Fibroblast of the conjunctiva (primary cell): ENCODE results near the gene HAPSTR1.
"Not testable (repeated sequence)": the region's sequence is repeated elsewhere in the genome, so short reads cannot be mapped to it uniquely, and the experiment has no call there.

Source experiments
- DNase-seq: peaks from one replicate; pipeline ENCODE4 v3.0.0-alpha.2; 2010; ENCODE audit warnings: low read depth

HAPSTR1 gene, protein sequence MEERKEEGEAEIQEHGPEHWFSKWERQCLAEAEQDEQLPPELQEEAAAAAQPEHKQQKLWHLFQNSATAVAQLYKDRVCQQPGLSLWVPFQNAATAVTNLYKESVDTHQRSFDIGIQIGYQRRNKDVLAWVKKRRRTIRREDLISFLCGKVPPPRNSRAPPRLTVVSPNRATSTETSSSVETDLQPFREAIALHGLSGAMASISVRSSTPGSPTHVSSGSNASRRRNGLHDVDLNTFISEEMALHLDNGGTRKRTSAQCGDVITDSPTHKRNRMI

DNA sequence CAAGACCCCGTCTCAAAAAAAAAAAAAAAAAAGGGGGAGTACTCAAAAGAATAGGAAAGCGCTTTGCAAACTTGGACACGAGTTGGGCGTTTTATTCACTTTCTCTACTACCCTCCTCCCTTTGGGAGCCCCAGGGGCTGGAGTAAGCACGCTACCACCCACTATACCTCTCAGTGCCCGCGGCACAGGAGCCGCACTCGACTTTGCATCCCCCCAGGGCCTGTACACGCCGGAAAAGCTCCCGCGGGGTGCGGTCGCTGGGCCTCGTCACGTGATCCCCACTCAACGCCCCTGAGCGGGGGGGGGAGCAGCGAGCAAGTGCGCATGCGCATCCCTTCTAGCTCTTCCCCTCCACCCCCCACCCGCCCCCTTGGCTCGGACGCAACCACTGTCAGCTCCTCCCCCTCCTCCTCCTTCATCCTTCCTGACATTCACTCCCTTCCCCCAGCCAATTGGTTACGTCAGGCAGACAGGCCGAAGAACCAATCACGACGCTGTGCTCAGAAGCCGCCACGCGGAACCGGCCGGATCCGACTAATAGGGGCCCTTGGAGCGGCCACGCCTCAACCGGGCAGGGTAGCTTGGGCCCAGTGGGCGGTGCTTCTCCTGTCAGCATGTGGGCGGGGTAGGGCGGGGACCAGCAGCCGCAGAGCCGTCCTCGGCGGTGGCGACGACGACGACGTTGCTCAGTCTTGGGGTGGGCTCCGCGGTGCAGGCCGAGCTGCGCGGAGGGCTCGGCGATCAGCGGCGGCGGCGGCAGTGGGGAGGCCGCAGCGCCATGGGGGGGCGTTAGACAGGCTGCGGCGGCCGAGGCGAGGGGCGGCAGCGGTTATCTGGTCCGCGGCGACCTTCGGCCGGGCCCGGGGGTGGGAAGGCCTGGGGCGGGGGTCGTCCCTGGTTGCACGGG lies at the start of gene HAPSTR1:
Gene HAPSTR1, plus strand, starts transcription at position 685 of the 907 bp plus-strand sequence. CDS start 401 bp downstream, outside the sequence.
- peak; percentile 100 for DNase-seq

DNA sequence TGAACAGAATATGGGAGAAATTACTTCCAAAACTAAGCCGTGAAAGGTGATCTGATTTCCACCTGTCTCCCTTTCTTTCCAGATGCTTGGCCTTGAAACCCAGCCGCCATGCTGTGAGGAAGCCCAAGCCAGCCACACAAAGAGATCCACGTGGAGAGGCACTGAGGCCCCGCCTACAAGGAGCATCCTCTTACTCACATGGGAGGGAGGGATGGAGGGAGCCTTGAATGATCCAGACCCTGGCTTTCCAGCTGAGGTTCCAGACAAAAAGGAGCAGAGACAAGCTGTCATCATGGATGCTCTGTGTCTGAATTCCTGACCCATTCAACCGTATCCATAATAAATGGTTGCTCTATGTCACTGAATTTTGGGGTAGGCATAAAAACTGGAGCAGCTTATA lies 48.9 kb upstream of the HAPSTR1 start:
- no peak for DNase-seq

DNA sequence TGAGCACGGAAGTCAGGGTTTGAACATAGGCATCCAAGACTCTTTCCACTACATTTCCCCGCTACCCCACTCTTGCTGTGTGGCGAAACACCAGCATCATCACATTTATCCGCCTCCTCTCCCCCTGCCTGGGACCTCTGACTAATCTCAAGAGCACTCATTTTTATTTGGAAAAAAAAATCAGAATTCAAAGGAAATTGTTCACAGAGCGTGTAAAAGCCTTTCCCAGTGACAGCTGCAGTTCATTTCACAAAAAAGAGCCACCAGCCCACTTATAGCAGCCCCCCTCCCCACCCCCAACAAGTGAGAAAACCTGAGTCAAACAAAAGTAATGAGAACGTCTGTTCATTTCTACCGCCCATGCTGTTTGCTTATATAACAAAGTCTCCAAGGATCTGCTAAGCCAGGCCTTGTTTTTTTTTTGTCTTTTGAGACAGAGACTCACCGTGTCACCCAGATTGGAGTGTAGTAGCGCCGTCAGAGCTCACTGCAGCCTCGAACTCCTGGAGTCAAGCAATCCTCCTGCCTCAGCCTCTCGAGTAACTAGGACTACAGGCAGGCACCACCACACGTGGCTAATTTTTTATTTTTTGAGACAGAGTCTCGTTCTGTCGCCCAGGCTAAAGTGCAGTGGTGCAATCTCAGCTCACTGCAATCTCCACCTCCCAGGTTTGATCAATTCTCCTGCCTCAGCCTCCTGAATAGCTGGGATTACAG lies 48.3 kb upstream of the HAPSTR1 start:
- peak; percentile 18 for DNase-seq

DNA sequence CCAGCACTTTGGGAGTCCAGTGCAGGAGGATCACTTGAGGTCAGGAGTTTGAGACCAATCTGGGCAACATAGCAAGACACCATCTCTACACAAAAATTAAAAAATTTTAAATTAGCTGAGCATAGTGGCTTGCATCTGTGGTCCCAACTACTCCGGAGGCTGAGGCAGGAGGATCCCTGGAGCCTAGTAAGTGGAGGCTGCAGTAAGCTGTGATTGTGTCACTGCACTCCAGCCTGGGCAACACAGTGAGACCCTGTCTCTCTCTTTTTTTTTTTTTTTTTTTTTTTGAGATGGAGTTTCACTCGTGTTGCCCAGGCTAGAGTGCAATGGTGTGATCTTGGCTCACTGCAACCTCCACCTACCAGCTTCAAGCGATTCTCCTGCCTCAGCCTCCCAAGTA lies 45.9 kb upstream of the HAPSTR1 start:
- DNase-seq: not testable (repeated sequence)

DNA sequence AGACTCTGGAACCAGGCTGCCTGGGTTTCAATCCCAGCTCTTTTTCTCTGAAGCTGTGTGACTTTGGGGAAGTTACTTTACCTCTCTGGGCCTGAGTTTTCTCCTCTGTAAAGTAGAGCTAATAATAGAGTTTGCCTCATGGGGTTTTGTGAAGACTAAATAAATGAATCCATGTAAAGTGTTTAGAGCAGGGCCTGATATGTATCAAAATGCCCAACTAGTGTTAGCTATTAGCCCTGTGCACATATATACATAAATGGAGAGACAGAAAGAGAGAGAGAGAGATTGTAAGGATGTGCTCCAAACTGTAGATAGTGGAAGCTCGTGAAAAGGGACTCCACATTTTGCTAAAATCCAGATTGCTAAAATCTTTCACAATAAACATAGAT lies 44.8 kb upstream of the HAPSTR1 start:
- DNase-seq: no peak

DNA sequence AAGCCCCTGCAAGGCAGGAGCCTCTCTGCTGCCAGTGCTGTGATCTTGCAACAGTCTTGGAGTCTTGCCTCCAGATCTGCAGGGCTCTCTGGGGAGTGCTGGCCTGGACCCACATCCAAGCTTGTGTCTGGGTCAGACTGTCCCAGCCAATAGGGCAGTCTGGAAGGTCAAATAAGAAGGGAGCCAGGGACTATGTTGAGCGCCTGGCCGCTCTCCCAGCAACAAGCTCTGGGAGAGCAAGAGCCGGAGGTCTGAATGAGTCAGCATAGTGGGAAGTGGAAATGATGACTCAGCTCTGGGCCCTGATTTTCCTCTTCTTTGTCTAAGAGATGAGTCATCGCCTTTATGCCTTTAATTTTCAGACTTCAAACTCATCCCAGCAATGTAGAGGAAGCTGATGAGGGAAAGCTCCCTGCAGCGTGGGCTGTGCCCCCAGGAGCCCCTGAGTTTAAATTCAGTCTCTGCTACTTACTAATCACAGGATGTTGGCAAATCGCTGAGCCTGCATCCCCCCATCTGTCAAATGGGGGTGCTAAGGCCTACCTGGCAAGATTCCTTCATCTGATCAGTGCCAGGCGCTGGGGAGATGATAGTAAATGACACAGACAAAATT lies 43.6 kb upstream of the HAPSTR1 start:
- DNase-seq: peak; percentile 100

DNA sequence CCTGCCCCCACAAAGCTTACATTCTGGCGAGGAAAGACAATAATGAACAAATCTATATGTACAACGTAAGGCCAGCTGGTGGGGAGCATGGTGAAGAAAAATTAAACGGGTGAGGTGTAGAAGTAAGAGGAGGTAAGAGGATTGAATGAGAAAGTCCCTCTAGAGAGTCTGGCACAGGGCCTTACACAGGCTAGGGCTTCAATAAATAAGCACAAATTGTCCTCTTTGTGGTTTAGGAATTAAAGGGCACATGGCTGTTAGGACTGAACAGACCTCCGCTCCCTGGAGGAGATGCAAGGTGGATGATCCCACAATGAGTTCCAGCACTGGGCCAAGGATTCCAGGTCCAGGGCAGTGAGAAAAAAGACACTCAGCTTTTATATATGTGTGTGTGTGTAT lies 43.1 kb upstream of the HAPSTR1 start:
- peak; percentile 33 for DNase-seq

DNA sequence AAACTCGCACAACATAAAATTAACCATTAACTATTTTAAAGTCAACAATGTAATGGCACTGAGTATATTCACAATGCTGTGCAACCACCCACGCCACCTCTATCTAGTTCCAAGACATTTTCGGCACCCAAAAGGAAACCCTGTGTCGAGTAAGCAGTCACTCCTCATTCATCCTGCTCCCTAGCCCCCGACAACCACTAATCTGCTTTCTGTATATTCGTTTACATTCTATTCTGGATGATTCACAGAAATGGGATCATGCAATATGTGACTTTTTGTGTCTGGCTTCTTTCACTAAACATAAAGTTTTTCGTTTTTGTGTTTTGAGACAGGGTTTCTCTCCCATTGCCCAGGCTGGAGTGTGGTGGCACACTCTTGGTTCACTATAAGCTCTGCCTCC lies 42.2 kb upstream of the HAPSTR1 start:
- DNase-seq: peak; percentile 54

DNA sequence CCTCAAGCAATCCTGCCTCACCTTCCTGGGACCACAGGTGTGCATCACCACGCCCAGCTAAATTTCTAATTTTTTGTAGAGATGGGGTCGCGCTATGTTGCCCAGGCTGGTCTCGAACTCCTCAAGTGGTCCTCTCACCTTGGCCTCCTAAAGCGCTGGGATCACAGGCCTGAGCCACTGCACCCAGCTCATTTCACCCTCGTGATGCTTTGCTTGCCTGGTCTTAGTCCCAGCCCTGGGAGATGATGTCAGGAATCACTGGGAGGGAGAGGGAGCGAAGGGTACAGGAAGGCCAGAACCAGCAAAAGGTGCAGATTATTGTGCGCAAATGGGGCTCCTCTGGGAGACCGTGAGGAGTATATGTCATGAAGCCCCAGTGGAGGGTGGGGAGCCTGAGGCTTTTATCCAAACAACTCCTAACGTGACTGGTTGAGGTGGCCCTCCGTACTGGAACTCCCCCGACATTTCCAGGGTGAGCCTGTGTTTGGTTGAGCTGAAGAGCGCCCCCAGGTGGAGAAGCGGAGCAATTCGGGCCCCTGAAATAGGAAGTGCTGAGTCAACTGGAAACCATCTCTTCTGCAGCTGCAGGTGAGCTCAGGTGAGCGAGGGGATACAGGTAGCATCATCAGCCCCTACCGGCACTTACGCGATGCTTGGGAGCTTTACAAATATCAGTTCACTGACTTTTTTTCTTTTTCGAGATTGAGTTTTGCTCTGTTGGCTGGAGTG lies 41.2 kb upstream of the HAPSTR1 start:
- no peak for DNase-seq

DNA sequence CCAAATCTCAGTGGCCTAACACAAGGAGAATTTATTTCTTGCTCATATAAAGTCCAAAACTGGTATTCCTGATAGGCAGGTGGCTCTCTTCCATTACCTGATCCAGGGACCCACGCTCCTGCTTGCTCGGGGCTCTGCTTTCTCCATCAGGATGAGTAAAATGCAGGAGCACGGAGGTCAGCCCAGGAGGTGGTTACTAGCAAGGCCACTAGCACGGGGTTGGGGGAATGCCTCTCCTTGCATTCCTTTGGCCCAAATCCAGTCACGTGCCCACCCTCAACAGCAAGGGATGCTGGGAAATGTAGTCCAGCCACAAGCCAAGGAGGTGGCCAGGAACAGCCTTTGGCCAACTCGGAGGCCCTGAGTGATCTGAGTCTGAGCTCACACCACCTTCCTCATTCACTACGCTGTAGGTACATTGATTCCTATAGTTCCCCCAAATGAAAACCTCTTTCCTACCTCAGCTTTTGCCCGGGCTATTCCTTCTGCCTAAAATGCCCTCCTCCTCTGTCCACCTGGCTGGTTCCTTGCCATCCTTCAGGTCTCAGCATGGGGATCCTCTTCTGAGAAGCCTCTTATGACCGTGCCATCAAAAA lies 38.3 kb upstream of the HAPSTR1 start:
- DNase-seq: peak; percentile 45

DNA sequence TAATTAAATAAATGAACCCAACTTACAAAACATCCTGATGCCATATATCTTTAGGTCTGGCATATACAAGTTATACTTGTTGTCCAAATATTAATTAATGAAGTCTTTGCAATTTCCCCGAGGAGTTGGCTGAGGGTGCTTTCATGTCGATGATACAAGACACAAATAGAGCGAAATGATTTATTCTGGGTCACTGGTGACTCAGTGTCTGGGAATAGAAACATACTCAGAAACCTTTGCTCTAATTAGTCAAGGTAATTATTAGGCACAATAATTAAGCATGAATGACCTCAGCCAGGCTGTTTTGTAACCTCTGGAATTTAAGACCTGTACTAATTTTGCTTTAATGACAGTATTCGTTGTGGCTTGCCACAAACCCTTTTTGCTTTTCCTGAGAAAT lies 37.0 kb upstream of the HAPSTR1 start:
- no peak for DNase-seq

DNA sequence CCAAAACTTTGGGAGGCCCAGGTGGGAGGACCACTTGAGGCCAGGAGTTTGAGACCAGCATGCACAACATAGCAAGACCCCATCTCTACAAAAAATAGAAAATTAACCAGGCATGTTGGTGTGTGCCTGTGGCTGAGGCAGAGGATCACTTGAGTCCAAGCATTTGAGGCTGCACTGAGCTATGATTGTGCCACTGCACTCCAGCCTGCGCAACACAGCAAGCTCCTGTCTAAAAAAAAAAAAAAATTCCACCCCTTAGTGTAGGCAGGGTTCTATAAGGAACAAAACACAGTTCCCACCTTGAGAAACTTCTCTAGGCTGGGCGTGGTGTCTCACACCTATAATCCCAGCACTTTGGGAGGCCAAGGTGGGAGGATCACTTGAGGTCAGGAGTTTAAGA lies 36.3 kb upstream of the HAPSTR1 start:
- DNase-seq: no peak

DNA sequence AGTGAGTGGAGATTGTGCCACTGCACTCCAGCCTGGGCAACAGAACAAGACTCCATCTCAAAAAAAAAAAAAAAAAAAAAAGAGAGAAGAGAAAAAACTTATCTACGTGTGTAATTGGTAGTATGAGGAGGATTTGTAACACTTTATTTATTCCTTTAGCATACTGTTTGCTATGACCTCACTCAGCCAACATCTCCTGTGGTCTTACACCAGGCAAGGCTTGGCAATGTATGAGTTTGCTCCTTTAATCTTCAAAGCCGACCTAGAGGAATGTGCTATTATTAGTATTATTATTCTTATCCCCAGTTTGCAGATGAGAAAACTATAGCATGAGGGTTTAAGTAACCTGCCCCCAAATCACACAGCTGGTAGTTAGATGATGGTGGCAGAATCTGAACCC lies 35.8 kb upstream of the HAPSTR1 start:
- no peak for DNase-seq

DNA sequence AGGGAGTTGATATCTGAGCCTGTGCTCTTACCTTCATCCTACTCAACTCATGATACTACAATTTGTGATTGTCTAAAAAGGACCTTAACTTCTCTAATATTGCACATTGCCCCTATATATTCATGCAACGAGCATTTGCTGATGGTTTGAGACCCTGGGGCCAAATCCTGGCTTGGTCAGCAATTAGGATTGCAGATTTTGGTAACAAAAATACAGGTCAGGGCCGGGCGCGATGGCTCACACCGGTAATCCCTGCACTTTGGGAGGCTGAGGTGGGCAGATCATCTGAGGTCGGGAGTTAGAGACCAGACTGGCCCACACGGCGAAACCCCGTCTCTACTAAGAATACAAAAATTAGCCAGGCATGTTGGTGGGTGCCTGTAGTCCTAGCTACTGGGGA lies 35.4 kb upstream of the HAPSTR1 start:
- DNase-seq: no peak

DNA sequence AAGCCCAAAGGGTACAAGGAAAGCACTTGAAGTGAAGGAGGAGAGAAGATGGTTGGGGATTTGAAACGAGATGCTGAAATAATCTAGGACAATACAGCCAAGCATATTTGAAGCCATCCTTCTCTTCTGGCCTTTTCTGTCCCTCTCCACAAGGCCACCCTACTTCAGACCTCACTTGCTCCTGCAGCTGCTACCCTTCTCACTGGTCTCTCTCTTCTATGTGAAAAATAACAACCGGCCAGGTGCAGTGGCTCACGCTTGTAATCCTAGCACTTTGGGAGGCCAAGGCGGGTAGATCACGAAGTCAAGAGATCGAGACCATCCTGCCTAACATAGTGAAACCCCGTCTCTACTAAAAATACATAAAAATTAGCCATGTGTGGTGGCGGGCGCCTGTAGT lies 33.2 kb upstream of the HAPSTR1 start:
- DNase-seq: no peak

DNA sequence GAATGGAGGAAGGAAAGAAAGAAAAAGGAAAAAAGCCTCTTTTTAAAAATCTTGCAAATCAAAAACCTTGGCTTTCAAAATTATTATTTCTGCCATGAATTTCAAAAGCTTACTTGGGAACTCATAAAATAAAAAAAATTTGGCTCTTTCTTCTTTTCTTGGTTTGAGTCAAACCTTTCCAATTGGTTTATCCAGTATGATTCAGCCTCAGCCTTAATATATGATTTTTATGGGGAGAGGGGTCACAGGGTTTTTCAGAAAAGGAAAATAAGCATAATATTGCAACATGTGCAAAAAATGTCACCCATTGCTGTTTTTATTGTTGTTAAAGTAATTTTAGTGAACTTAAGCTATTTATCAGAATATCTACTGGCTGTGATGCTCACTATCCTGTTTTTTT lies 31.2 kb upstream of the HAPSTR1 start:
- DNase-seq: no peak

DNA sequence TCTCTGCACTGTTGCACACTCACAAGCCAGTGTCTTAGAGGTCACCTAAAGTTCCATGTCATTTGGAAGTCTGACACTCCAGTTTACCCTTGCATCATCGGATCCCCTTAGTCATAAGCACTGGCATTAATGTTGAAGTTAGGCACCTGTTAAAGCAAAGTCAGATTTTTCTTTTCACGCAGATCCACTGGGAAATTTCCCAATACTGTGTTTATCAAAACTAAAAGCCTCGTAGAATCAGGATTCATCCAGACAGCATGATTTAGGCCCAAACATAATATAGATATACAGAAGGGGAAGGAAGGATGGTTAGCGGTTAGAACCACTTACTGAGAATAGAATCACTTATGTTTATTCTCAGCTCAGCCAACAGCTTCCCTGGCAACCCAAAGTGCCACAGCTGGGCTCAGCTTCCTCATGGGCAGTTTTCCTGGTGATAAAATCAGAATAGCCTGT lies 30.1 kb upstream of the HAPSTR1 start:
- DNase-seq: no peak

DNA sequence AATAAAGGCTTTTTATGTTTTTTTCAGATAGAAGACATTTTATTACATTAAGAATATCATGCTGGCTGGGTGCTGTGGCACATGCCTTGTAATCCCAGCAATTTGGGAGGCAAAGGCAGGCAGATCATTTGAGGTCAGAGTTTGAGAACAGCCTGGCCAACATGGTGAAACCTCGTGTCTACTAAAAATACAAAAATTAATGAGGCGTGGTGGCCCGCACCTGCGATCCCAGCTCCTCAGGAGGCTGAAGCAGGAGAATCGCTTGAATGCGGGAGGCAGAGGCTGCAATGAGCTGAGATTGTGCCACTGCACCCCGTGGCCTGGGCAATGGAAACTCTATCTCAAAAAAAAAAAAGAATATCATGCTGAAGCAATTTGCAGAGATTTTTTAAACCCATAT lies 29.1 kb upstream of the HAPSTR1 start:
- DNase-seq: no peak

DNA sequence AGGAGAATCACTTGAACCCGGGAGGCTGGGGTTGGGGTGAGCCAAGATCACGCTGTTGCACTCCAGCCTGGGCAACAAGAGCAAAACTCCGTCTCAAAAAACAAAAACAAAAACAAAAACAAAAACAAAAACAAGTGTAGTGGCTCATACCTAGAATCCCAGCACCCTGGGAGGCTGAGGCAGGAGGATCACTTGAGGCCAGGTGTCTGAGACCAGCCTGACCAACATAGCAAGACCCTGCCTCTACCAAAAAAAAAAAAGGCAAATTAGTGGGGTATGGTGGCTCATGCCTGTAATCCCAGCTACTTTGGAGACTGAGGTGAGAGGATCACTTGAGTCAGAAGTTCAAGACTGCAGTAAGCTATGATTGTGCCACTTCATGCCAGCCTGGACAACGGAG lies 26.4 kb upstream of the HAPSTR1 start:
- DNase-seq: no peak

DNA sequence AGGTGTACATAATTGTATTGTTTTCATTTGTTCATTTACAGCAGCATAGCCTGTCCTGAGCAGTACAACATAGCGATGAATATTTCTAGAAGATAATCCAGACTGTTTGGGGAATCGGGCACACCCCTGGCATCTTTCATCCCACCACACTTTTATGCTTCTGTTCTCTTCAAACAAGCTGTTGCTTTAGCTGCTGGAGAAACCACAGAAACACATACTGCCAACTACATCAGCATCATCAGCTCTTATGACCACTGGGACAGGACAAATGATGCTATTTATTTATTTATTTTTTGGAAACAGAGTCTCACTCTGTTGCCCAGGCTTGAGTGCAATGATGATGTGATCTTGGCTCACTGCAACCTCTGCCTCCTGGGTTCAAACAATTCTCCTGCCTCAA lies 22.6 kb upstream of the HAPSTR1 start:
- DNase-seq: no peak

DNA sequence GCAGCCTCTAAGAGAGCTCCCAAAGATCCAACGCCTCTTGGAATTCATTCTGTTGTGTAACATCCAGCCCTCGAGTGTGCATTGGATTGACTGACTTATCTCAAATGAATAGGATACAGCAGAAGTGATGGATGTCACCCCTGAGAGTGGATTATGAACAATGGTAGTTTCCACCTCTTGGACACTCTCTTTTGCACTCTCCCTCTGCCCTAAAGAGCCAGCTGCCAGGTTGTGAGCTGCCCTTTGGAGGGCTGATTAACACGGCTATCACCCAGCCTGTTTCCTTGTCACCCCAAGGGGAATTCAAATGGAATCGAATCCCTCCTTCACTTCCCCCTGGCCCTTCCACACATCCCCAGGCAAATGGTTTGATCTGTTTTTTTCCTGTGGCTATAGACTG lies 21.2 kb upstream of the HAPSTR1 start:
- no peak for DNase-seq
